ENCODE measurements around the gene NSUN6.
"Not testable (repeated sequence)": the region's sequence is repeated elsewhere in the genome, so short reads cannot be mapped to it uniquely, and the experiment has no call there.

The NSUN6 gene

GRCh38 chr10:18615618-18616017, 35.8 kb downstream of the NSUN6 start:
- Histone ChIP-seq H3K4me1 (ENCODE audit: control insufficient read depth, insufficient read depth, low read length, poor library complexity, severe bottlenecking) (no peaks in the 10 kb centered on the region), H3K9me3 (ENCODE audit: control insufficient read depth, low read length) (no peaks in the 10 kb centered on the region), H3K27me3 (replicated peaks; ENCODE audit: control insufficient read depth, insufficient read depth, low read length, poor library complexity, severe bottlenecking) (no peaks in the 10 kb centered on the region), H3K36me3 (ENCODE audit: control insufficient read depth, insufficient read depth, low read length) (no peaks in the 10 kb centered on the region), H3K4me3 (ENCODE audit: insufficient read depth, low read depth, low read length, poor library complexity, severe bottlenecking) (no peak overlapping the region), H3K27ac (ENCODE audit: insufficient read depth, low read length, poor library complexity, severe bottlenecking) (no peak overlapping the region)
- DNase-seq = no peak

- Histone ChIP-seq H3K4me3 (ENCODE audit: insufficient read depth, low read depth, low read length, poor library complexity, severe bottlenecking) (no peak overlapping the region), H3K27ac (ENCODE audit: insufficient read depth, low read length, poor library complexity, severe bottlenecking) (no peak overlapping the region), H3K27me3 (replicated peaks; ENCODE audit: control insufficient read depth, insufficient read depth, low read length, poor library complexity, severe bottlenecking) (no peaks in the 10 kb centered on the region), H3K9me3 (ENCODE audit: control insufficient read depth, low read length) (no peaks in the 10 kb centered on the region), H3K4me1 (ENCODE audit: control insufficient read depth, insufficient read depth, low read length, poor library complexity, severe bottlenecking) (no peaks in the 10 kb centered on the region), H3K36me3 (ENCODE audit: control insufficient read depth, insufficient read depth, low read length) (peaks cover 11% of the 10 kb centered on the region)
- no peak for DNase-seq
Measured at GRCh38 chr10:18611168-18611567, 40.2 kb downstream of the NSUN6 start.

GRCh38 chr10:18610517-18610916, 40.9 kb downstream of the NSUN6 start:
- H3K4me1 ChIP-seq (ENCODE audit: control insufficient read depth, insufficient read depth, low read length, poor library complexity, severe bottlenecking) = no peaks in the 10 kb centered on the region
- no peak overlapping the region for H3K27ac ChIP-seq (ENCODE audit: insufficient read depth, low read length, poor library complexity, severe bottlenecking)
- H3K36me3 ChIP-seq (ENCODE audit: control insufficient read depth, insufficient read depth, low read length) = peaks cover 11% of the 10 kb centered on the region
- DNase-seq = no peak
- H3K9me3 ChIP-seq (ENCODE audit: control insufficient read depth, low read length) = no peaks in the 10 kb centered on the region
- H3K27me3 ChIP-seq (replicated peaks; ENCODE audit: control insufficient read depth, insufficient read depth, low read length, poor library complexity, severe bottlenecking) = no peaks in the 10 kb centered on the region
- no peak overlapping the region for H3K4me3 ChIP-seq (ENCODE audit: insufficient read depth, low read depth, low read length, poor library complexity, severe bottlenecking)

- Histone ChIP-seq H3K27me3 (replicated peaks; ENCODE audit: control insufficient read depth, insufficient read depth, low read length, poor library complexity, severe bottlenecking) (no peaks in the 10 kb centered on the region), H3K4me1 (ENCODE audit: control insufficient read depth, insufficient read depth, low read length, poor library complexity, severe bottlenecking) (no peaks in the 10 kb centered on the region), H3K27ac (ENCODE audit: insufficient read depth, low read length, poor library complexity, severe bottlenecking) (no peak overlapping the region), H3K4me3 (ENCODE audit: insufficient read depth, low read depth, low read length, poor library complexity, severe bottlenecking) (no peak overlapping the region), H3K9me3 (ENCODE audit: control insufficient read depth, low read length) (no peaks in the 10 kb centered on the region), H3K36me3 (ENCODE audit: control insufficient read depth, insufficient read depth, low read length) (peaks cover 11% of the 10 kb centered on the region)
- no peak for DNase-seq
Measured at GRCh38 chr10:18608596-18608995, 42.8 kb downstream of the NSUN6 start.

- no peaks in the 10 kb centered on the region for H3K27me3 ChIP-seq (replicated peaks; ENCODE audit: control insufficient read depth, insufficient read depth, low read length, poor library complexity, severe bottlenecking)
- no peaks in the 10 kb centered on the region for H3K4me1 ChIP-seq (ENCODE audit: control insufficient read depth, insufficient read depth, low read length, poor library complexity, severe bottlenecking)
- H3K4me3 ChIP-seq (ENCODE audit: insufficient read depth, low read depth, low read length, poor library complexity, severe bottlenecking) = no peak overlapping the region
- no peaks in the 10 kb centered on the region for H3K9me3 ChIP-seq (ENCODE audit: control insufficient read depth, low read length)
- H3K27ac ChIP-seq (ENCODE audit: insufficient read depth, low read length, poor library complexity, severe bottlenecking) = no peak overlapping the region
- no peak for DNase-seq
- peaks cover 11% of the 10 kb centered on the region for H3K36me3 ChIP-seq (ENCODE audit: control insufficient read depth, insufficient read depth, low read length)
Measured at GRCh38 chr10:18607503-18608378, 43.6 kb downstream of the NSUN6 start.

GRCh38 chr10:18606051-18606695, 45.2 kb downstream of the NSUN6 start:
- no peak for DNase-seq
- no peaks in the 10 kb centered on the region for H3K9me3 ChIP-seq (ENCODE audit: control insufficient read depth, low read length)
- no peak overlapping the region for H3K27ac ChIP-seq (ENCODE audit: insufficient read depth, low read length, poor library complexity, severe bottlenecking)
- no peaks in the 10 kb centered on the region for H3K4me1 ChIP-seq (ENCODE audit: control insufficient read depth, insufficient read depth, low read length, poor library complexity, severe bottlenecking)
- no peaks in the 10 kb centered on the region for H3K27me3 ChIP-seq (replicated peaks; ENCODE audit: control insufficient read depth, insufficient read depth, low read length, poor library complexity, severe bottlenecking)
- peaks cover 11% of the 10 kb centered on the region for H3K36me3 ChIP-seq (ENCODE audit: control insufficient read depth, insufficient read depth, low read length)
- H3K4me3 ChIP-seq (ENCODE audit: insufficient read depth, low read depth, low read length, poor library complexity, severe bottlenecking) = no peak overlapping the region

- no peak overlapping the region for H3K27ac ChIP-seq (ENCODE audit: insufficient read depth, low read length, poor library complexity, severe bottlenecking)
- H3K9me3 ChIP-seq (ENCODE audit: control insufficient read depth, low read length) = no peaks in the 10 kb centered on the region
- H3K4me3 ChIP-seq (ENCODE audit: insufficient read depth, low read depth, low read length, poor library complexity, severe bottlenecking) = no peak overlapping the region
- no peak for DNase-seq
- no peaks in the 10 kb centered on the region for H3K36me3 ChIP-seq (ENCODE audit: control insufficient read depth, insufficient read depth, low read length)
- H3K27me3 ChIP-seq (replicated peaks; ENCODE audit: control insufficient read depth, insufficient read depth, low read length, poor library complexity, severe bottlenecking) = no peaks in the 10 kb centered on the region
- H3K4me1 ChIP-seq (ENCODE audit: control insufficient read depth, insufficient read depth, low read length, poor library complexity, severe bottlenecking) = no peaks in the 10 kb centered on the region
Measured at GRCh38 chr10:18601321-18601720, 50.1 kb downstream of the NSUN6 start.

GRCh38 chr10:18599392-18599791, 52.0 kb downstream of the NSUN6 start:
- Histone ChIP-seq H3K4me3 (ENCODE audit: insufficient read depth, low read depth, low read length, poor library complexity, severe bottlenecking) (no peak overlapping the region), H3K27me3 (replicated peaks; ENCODE audit: control insufficient read depth, insufficient read depth, low read length, poor library complexity, severe bottlenecking) (no peaks in the 10 kb centered on the region), H3K36me3 (ENCODE audit: control insufficient read depth, insufficient read depth, low read length) (no peaks in the 10 kb centered on the region), H3K27ac (ENCODE audit: insufficient read depth, low read length, poor library complexity, severe bottlenecking) (no peak overlapping the region), H3K4me1 (ENCODE audit: control insufficient read depth, insufficient read depth, low read length, poor library complexity, severe bottlenecking) (no peaks in the 10 kb centered on the region), H3K9me3 (ENCODE audit: control insufficient read depth, low read length) (no peaks in the 10 kb centered on the region)
- no peak for DNase-seq

- Histone ChIP-seq H3K27ac (ENCODE audit: insufficient read depth, low read length, poor library complexity, severe bottlenecking) (no peak overlapping the region), H3K27me3 (replicated peaks; ENCODE audit: control insufficient read depth, insufficient read depth, low read length, poor library complexity, severe bottlenecking) (no peaks in the 10 kb centered on the region), H3K4me3 (ENCODE audit: insufficient read depth, low read depth, low read length, poor library complexity, severe bottlenecking) (no peak overlapping the region), H3K4me1 (ENCODE audit: control insufficient read depth, insufficient read depth, low read length, poor library complexity, severe bottlenecking) (no peaks in the 10 kb centered on the region), H3K36me3 (ENCODE audit: control insufficient read depth, insufficient read depth, low read length) (no peaks in the 10 kb centered on the region), H3K9me3 (ENCODE audit: control insufficient read depth, low read length) (no peaks in the 10 kb centered on the region)
- DNase-seq = no peak
Measured at GRCh38 chr10:18594574-18595156, 56.7 kb downstream of the NSUN6 start.

- not testable (repeated sequence) for H3K36me3 ChIP-seq (ENCODE audit: control insufficient read depth, insufficient read depth, low read length); DNase-seq; H3K27me3 ChIP-seq (replicated peaks; ENCODE audit: control insufficient read depth, insufficient read depth, low read length, poor library complexity, severe bottlenecking); H3K27ac ChIP-seq (ENCODE audit: insufficient read depth, low read length, poor library complexity, severe bottlenecking); H3K4me1 ChIP-seq (ENCODE audit: control insufficient read depth, insufficient read depth, low read length, poor library complexity, severe bottlenecking); H3K4me3 ChIP-seq (ENCODE audit: insufficient read depth, low read depth, low read length, poor library complexity, severe bottlenecking); H3K9me3 ChIP-seq (ENCODE audit: control insufficient read depth, low read length)
Measured at GRCh38 chr10:18591141-18591540, 60.2 kb downstream of the NSUN6 start.
